Activated T-cell treated with anti-CD3 and anti-CD28 coated beads, Interleukin-2, amount 50 U/mL, for 72 hours (primary cell): ENCODE results near the gene PPM1J. TPM values are rescaled to one million over a fixed set of nuclear protein-coding genes. Genes with fewer than 3 reads are reported as not detected.
A peak's percentile ranks its signal among the peaks of the same experiment; 100 is the strongest.

Source experiments
- ATAC-seq, 2 donors: fragments of 150-1000 bp; cut with Tn5 transposase; replicated peaks in 1 of 2; 2 replicates each; pipeline ENCODE4 v1.10.0; 2021; ENCODE audit warnings: moderate library complexity in 2 of 2, mild to moderate bottlenecking in 1 of 2
- DNase-seq, 2 donors: peaks; one replicate each; pipeline ENCODE4 v3.0.0; 2021 to 2022; ENCODE audit warnings: mixed read lengths in 1 of 2
- H3K27ac Mint-ChIP-seq: one replicate; pipeline ENCODE4 v1.8.0; 2022; ENCODE audit warnings: mild to moderate bottlenecking, moderate library complexity, mixed read lengths
- H3K27me3 Mint-ChIP-seq: one replicate; pipeline ENCODE4 v1.8.0; 2022; ENCODE audit warnings: low read depth, mixed read lengths
- H3K36me3 Mint-ChIP-seq, 2 donors: one replicate each; pipeline ENCODE4 v1.8.0; 2022; ENCODE audit warnings: mixed read lengths in 2 of 2, mild to moderate bottlenecking in 1 of 2; ENCODE audit not compliant: insufficient read depth in 2 of 2
- H3K4me1 Mint-ChIP-seq: one replicate; pipeline ENCODE4 v1.8.0; 2022; ENCODE audit warnings: low read depth, mixed read lengths
- H3K4me3 Mint-ChIP-seq, 2 donors: one replicate each; pipeline ENCODE4 v1.8.0; 2022; ENCODE audit warnings: mild to moderate bottlenecking in 2 of 2, mixed read lengths in 2 of 2, moderate library complexity in 2 of 2
- H3K9me3 Mint-ChIP-seq, 2 donors: one replicate each; pipeline ENCODE4 v1.8.0; 2022; ENCODE audit warnings: mixed read lengths in 2 of 2
- total RNA-seq, 2 donors: library from RNA; stranded (reverse); gene quantifications; one replicate each; pipeline ENCODE4 v1.2.3, GENCODE V29; 2022

The PPM1J gene
- total RNA-seq, 2 donors from 2014 or later, result 1.2 to 1.3 TPM

DNA sequence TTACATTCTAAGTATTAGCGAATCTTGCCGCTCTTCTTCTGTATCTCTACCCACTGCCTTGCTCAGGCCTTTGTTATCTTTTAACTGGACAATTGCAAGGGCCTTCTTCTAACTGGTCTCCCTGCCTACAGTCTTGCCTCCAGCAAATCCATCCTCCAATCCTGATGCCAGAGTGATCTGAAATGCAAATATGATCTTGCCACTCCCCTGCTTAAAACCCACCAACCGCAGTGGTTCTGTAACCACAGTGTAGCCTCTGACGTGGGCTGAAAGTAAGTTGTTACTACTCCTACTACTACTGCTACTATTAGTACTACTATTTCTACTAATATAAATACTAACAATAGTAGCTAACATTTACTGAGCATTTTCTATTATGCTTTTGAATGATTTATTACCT is 28.3 kb downstream of the PPM1J start:
- H3K4me1 Mint-ChIP-seq, result peaks cover 11% of the 10 kb centered on the region
- peak overlapping the region; percentile 64 for H3K27ac Mint-ChIP-seq
- no peak overlapping the region for H3K4me3 Mint-ChIP-seq
- peaks cover 1 to 2% of the 10 kb centered on the region in 2 donors for H3K36me3 Mint-ChIP-seq
- DNase-seq (no peak), ATAC-seq (peak in 1 of 2 donors; percentile 26)
- no peaks in the 10 kb centered on the region for H3K27me3 Mint-ChIP-seq
- no peaks in the 10 kb centered on the region for H3K9me3 Mint-ChIP-seq

DNA sequence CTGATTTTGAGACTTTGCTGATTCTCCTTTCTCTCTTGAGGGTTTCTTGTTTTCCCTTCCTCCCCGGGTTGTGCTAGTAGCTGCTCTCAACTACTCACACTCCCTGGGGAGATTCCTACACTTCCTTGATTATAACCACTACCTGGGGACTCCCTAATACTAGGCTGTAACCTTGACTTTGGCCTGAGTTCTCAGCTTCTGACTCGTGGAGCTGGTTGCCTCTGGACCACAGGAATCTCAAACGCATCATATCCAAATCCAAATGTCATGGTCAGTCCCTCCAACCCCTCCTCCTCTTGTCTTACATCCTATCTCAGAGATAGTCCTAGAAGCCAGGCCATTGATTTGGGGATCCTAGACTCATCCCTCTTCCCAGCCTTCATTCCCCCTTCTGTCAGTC is 28.7 kb downstream of the PPM1J start:
- H3K27ac Mint-ChIP-seq, result no peak overlapping the region
- no peak for ATAC-seq

GRCh38 chr1:112685913-112686312 is 29.2 kb downstream of the PPM1J start:
- Mint-ChIP-seq H3K4me1 (peaks cover 11% of the 10 kb centered on the region), H3K27ac (no peak overlapping the region)

More for the DNA sequence above, 28.7 kb downstream of the PPM1J start:
- H3K36me3 Mint-ChIP-seq, result peaks cover 1 to 2% of the 10 kb centered on the region in 2 donors
- H3K9me3 Mint-ChIP-seq, result no peaks in the 10 kb centered on the region
- peaks cover 11% of the 10 kb centered on the region for H3K4me1 Mint-ChIP-seq
- no peak overlapping the region for H3K4me3 Mint-ChIP-seq
- DNase-seq, result no peak
- no peaks in the 10 kb centered on the region for H3K27me3 Mint-ChIP-seq

GRCh38 chr1:112678605-112679004 is 36.5 kb downstream of the PPM1J start:
- DNase-seq (no peak), ATAC-seq (no peak)
- no peak overlapping the region for H3K4me3 Mint-ChIP-seq
- peak overlapping the region; percentile 34 for H3K27ac Mint-ChIP-seq
- H3K4me1 Mint-ChIP-seq, result peaks cover 41% of the 10 kb centered on the region
- no peaks in the 10 kb centered on the region for H3K27me3 Mint-ChIP-seq
- H3K36me3 Mint-ChIP-seq, result peaks cover 8 to 13% of the 10 kb centered on the region in 2 donors
- H3K9me3 Mint-ChIP-seq, result no peaks in the 10 kb centered on the region

More at GRCh38 chr1:112685913-112686312, 29.2 kb downstream of the PPM1J start:
- Mint-ChIP-seq H3K36me3 (peaks cover 1 to 2% of the 10 kb centered on the region in 2 donors), H3K27me3 (no peaks in the 10 kb centered on the region), H3K4me3 (no peak overlapping the region), H3K9me3 (no peaks in the 10 kb centered on the region)
- no peak for ATAC-seq
- no peak for DNase-seq

DNA sequence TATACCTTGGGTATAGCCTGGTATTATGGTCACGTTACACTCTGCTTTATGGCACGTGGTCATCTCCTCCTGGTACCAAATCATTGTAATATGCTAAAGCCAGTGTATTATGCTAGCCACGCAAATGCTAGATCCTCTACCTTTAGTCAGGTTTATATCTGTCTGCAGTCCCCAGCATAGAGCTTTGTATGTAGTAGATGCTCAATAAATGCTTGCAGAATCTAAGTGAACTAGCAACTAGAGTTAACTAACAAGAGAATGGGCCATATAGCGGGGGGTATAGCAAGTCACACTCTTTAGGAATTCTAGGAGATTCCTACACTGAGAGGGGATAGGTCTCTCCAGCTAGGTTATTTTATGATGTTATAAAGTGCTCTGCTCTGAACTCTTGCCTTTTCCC is 37.6 kb downstream of the PPM1J start:
- H3K4me3 Mint-ChIP-seq, result no peak overlapping the region
- ATAC-seq (no peak), DNase-seq (no peak)
- H3K9me3 Mint-ChIP-seq, result no peaks in the 10 kb centered on the region
- H3K27ac Mint-ChIP-seq, result peak overlapping the region; percentile 34
- no peaks in the 10 kb centered on the region for H3K27me3 Mint-ChIP-seq
- peaks cover 44% of the 10 kb centered on the region for H3K4me1 Mint-ChIP-seq
- H3K36me3 Mint-ChIP-seq, result peaks cover 8 to 13% of the 10 kb centered on the region in 2 donors

- peak overlapping the region; percentile 11 for H3K27ac Mint-ChIP-seq
- no peak for ATAC-seq
- H3K4me1 Mint-ChIP-seq, result peaks cover 44% of the 10 kb centered on the region
- DNase-seq, result no peak
- no peaks in the 10 kb centered on the region for H3K27me3 Mint-ChIP-seq
- H3K9me3 Mint-ChIP-seq, result no peaks in the 10 kb centered on the region
- H3K36me3 Mint-ChIP-seq, result peaks cover 9 to 12% of the 10 kb centered on the region in 2 donors
- peak overlapping the region in 1 of 2 donors; percentile 82 for H3K4me3 Mint-ChIP-seq
Measured at GRCh38 chr1:112676543-112676942, 38.6 kb downstream of the PPM1J start.

- no peaks in the 10 kb centered on the region for H3K9me3 Mint-ChIP-seq
- peak overlapping the region; percentile 11 for H3K27ac Mint-ChIP-seq
- H3K4me1 Mint-ChIP-seq, result peaks cover 44% of the 10 kb centered on the region
- no peaks in the 10 kb centered on the region for H3K27me3 Mint-ChIP-seq
- peak overlapping the region; percentile 82 for H3K4me3 Mint-ChIP-seq
- no peak for DNase-seq
- H3K36me3 Mint-ChIP-seq, result peaks cover 12% of the 10 kb centered on the region in 2 donors
- no peak for ATAC-seq
Measured at GRCh38 chr1:112675728-112676381, 39.3 kb downstream of the PPM1J start.

DNA sequence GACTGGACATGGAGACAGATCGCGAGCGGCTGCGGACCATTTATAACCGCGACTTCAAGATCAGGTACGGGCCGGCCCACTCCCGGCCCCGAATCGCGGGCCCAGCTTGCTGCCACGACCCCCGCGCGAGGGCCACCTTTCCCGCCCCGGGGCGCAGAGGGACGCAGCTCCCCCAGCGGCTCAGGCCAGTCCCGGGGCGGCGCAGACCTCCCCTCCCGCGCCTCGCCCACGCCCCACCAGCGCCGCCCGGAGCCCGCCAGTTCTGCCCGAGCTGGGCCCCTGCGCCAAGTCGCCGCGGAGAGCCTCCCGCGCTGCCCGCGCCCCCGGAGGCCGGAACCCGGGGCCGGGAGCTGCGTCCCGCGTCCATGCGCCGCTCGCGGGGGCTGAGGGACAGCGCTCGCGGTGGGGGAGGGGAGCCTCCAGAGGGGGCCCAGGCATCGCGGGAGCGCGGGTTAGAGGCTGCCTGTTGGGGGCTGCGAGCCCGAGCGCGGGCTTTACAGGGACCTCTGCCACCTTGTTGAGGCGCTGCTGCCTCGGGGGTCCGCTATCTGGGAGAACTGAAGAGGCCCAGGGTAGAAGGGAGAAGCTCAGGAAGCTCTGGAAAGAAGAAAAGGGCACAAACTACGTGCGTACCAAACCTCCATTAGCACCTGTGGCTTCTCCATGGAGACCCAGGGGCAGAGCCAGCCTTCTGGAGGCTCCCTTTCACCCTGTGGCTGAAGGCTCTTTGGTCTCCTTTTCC is 40.0 kb downstream of the PPM1J start:
- Mint-ChIP-seq H3K36me3 (peaks cover 12 to 17% of the 10 kb centered on the region in 2 donors), H3K9me3 (no peaks in the 10 kb centered on the region), H3K4me3 (peak overlapping the region; percentile 97 to 98), H3K27ac (peak overlapping the region; percentile 97), H3K4me1 (peaks cover 44% of the 10 kb centered on the region), H3K27me3 (no peaks in the 10 kb centered on the region)
- ATAC-seq (peak; percentile 61 to 69), DNase-seq (peak; percentile 68 to 75)

GRCh38 chr1:112674440-112674985 is 40.6 kb downstream of the PPM1J start, which contains the start of gene MOV10:
TSS of gene MOV10 (plus strand) at chr1:112674659. CDS start at chr1:112674913, 254 bp downstream.
- H3K4me1 Mint-ChIP-seq, result peaks cover 44% of the 10 kb centered on the region
- H3K27ac Mint-ChIP-seq, result peak within 1 kb of the TSS; percentile 97
- peaks cover 12 to 24% of the 10 kb centered on the region in 2 donors for H3K36me3 Mint-ChIP-seq
- H3K27me3 Mint-ChIP-seq, result no peaks in the 10 kb centered on the region
- ATAC-seq (peak; percentile 76 to 78), DNase-seq (peak; percentile 68 to 72)
- H3K9me3 Mint-ChIP-seq, result no peaks in the 10 kb centered on the region
- peak within 1 kb of the TSS; percentile 97 to 98 for H3K4me3 Mint-ChIP-seq

DNA sequence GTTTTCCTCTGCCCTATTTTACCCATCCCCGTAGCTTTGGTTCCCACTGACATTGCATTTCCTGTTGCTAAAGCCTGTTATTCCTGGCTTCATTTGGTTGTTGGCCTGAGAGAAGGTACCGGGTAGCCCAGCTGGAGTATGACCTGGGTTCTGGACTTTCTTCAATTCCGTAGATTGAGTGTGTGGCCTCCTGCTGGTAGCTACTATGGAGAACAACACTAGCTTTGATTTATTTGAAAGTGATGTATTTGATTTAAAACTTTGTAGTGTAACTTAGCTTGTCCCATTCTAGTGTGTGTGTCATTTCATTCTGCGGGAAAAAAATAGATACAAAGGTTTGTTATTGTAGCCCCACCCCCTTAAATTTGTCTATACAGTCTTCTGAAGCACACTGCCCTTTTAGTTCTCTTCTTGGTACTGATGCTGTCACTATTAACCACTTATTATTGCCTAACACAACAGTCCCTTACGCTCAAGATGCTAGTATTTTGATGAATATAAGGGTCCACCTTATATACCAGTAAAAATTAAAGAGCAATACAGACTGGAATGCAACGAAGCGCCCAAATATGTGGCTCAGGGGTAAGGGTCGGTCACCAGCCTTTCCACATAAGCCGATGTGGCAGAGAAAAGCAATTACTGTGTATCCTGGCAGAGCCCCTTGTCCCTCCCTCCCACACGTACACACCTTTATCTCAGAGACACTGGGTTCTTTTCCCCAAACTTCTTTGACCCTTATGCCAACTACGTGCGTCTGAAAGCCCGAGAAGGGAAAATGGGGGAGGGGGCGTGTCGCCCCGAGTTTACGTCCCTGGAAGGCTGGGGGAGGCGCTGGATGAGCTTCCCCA is 41.3 kb downstream of the PPM1J start:
- H3K27ac Mint-ChIP-seq, result peak overlapping the region; percentile 76
- H3K9me3 Mint-ChIP-seq, result no peaks in the 10 kb centered on the region
- peaks cover 11 to 31% of the 10 kb centered on the region in 2 donors for H3K36me3 Mint-ChIP-seq
- ATAC-seq, result peak in 1 of 2 donors; percentile 6
- H3K4me1 Mint-ChIP-seq, result peaks cover 51% of the 10 kb centered on the region
- H3K27me3 Mint-ChIP-seq, result no peaks in the 10 kb centered on the region
- no peak for DNase-seq
- H3K4me3 Mint-ChIP-seq, result peak overlapping the region; percentile 97 to 98

- Mint-ChIP-seq H3K4me3 (peak overlapping the region; percentile 4 to 45), H3K27ac (peak overlapping the region; percentile 39), H3K4me1 (peaks cover 53% of the 10 kb centered on the region), H3K27me3 (no peaks in the 10 kb centered on the region), H3K9me3 (no peaks in the 10 kb centered on the region), H3K36me3 (peaks cover 14 to 37% of the 10 kb centered on the region in 2 donors)
- no peak for ATAC-seq
- DNase-seq, result no peak
Measured at GRCh38 chr1:112672842-112673241, 42.3 kb downstream of the PPM1J start.

DNA sequence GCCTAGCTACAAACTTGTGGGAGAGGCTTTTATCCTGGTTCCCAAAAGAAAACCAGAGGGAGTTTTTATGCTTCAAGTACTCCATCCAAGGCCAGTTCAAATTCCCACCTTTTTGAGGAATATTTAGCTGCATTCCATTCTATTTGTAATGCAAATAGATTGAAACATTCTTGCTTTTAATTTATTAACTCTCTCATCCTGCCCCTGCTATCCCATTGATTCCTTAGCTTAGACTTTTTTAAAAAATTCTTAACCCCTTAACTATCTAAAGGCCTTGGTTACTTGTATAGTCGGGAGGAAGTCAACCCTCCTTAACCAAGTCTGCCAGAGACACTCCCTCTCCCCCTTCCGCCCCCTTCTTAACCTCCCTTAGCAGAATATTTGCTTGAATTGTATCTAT is 43.1 kb downstream of the PPM1J start:
- Mint-ChIP-seq H3K36me3 (peaks cover 17 to 44% of the 10 kb centered on the region in 2 donors), H3K4me3 (no peak overlapping the region), H3K27ac (peak overlapping the region; percentile 82), H3K9me3 (no peaks in the 10 kb centered on the region), H3K27me3 (no peaks in the 10 kb centered on the region), H3K4me1 (peaks cover 53% of the 10 kb centered on the region)
- DNase-seq (no peak), ATAC-seq (no peak)
